ENCODE measurements around the gene RETREG1.

The RETREG1 gene

GRCh38 chr5:16528382-16529110 is 88.3 kb downstream of the RETREG1 start:
- no peaks in the 10 kb centered on the region for H3K9me3 ChIP-seq (ENCODE audit: insufficient read depth, low read length, severe bottlenecking)
- no peak overlapping the region for H3K27ac ChIP-seq (ENCODE audit: low read length)
- H3K4me2 ChIP-seq (ENCODE audit: insufficient read depth, low read length), result no peak overlapping the region
- no peak overlapping the region for H3K4me3 ChIP-seq (ENCODE audit: low read depth in 1 of 2, low read length in 2 of 2)
- no peaks in the 10 kb centered on the region for H3K36me3 ChIP-seq (ENCODE audit: insufficient read depth, low read length)
- H3K79me2 ChIP-seq (ENCODE audit: insufficient read depth, low read length), result no peaks in the 10 kb centered on the region
- no peak overlapping the region for H2AFZ ChIP-seq (ENCODE audit: low read depth, low read length)
- DNase-seq (no peak), ATAC-seq (ENCODE audit: insufficient read depth, low read depth) (no peak)
- no peak overlapping the region for H3K9ac ChIP-seq (ENCODE audit: low read depth, low read length)
- TF ChIP-seq EZH2 (IDR thresholded peaks at IDR 0.05; ENCODE audit: borderline replicate concordance, low read depth, low read length, severe bottlenecking) (no peak), CTCF (IDR thresholded peaks at IDR 0.05; ENCODE audit: borderline replicate concordance, extremely low read depth, low read length, poor library complexity, severe bottlenecking) (no peak)
- no peaks in the 10 kb centered on the region for H3K4me1 ChIP-seq (ENCODE audit: insufficient read depth, low read length)
- H4K20me1 ChIP-seq (ENCODE audit: insufficient read depth, low read length), result no peaks in the 10 kb centered on the region
- H3K27me3 ChIP-seq (ENCODE audit: insufficient read depth, low read length, poor library complexity), result no peaks in the 10 kb centered on the region

GRCh38 chr5:16525651-16526050 is 91.1 kb downstream of the RETREG1 start:
- DNase-seq (no peak), ATAC-seq (ENCODE audit: insufficient read depth, low read depth) (no peak)
- no peaks in the 10 kb centered on the region for H3K9me3 ChIP-seq (ENCODE audit: insufficient read depth, low read length, severe bottlenecking)
- no peaks in the 10 kb centered on the region for H3K27me3 ChIP-seq (ENCODE audit: insufficient read depth, low read length, poor library complexity)
- H3K36me3 ChIP-seq (ENCODE audit: insufficient read depth, low read length), result no peaks in the 10 kb centered on the region
- TF ChIP-seq CTCF (IDR thresholded peaks at IDR 0.05; ENCODE audit: borderline replicate concordance, extremely low read depth, low read length, poor library complexity, severe bottlenecking) (no peak), EZH2 (IDR thresholded peaks at IDR 0.05; ENCODE audit: borderline replicate concordance, low read depth, low read length, severe bottlenecking) (no peak)
- H3K4me1 ChIP-seq (ENCODE audit: insufficient read depth, low read length), result no peaks in the 10 kb centered on the region
- H3K4me2 ChIP-seq (ENCODE audit: insufficient read depth, low read length), result no peak overlapping the region
- no peak overlapping the region for H3K9ac ChIP-seq (ENCODE audit: low read depth, low read length)
- no peak overlapping the region for H3K27ac ChIP-seq (ENCODE audit: low read length)
- H3K4me3 ChIP-seq (ENCODE audit: low read depth in 1 of 2, low read length in 2 of 2), result no peak overlapping the region
- H3K79me2 ChIP-seq (ENCODE audit: insufficient read depth, low read length), result no peaks in the 10 kb centered on the region
- no peak overlapping the region for H2AFZ ChIP-seq (ENCODE audit: low read depth, low read length)
- H4K20me1 ChIP-seq (ENCODE audit: insufficient read depth, low read length), result no peaks in the 10 kb centered on the region

GRCh38 chr5:16524286-16524685 is 92.5 kb downstream of the RETREG1 start:
- Histone ChIP-seq H3K79me2 (ENCODE audit: insufficient read depth, low read length) (no peaks in the 10 kb centered on the region), H3K4me1 (ENCODE audit: insufficient read depth, low read length) (no peaks in the 10 kb centered on the region), H4K20me1 (ENCODE audit: insufficient read depth, low read length) (no peaks in the 10 kb centered on the region), H3K27me3 (ENCODE audit: insufficient read depth, low read length, poor library complexity) (no peaks in the 10 kb centered on the region), H3K9me3 (ENCODE audit: insufficient read depth, low read length, severe bottlenecking) (no peaks in the 10 kb centered on the region), H2AFZ (ENCODE audit: low read depth, low read length) (no peak overlapping the region), H3K36me3 (ENCODE audit: insufficient read depth, low read length) (no peaks in the 10 kb centered on the region), H3K4me3 (ENCODE audit: low read depth in 1 of 2, low read length in 2 of 2) (no peak overlapping the region), H3K4me2 (ENCODE audit: insufficient read depth, low read length) (no peak overlapping the region), H3K9ac (ENCODE audit: low read depth, low read length) (no peak overlapping the region), H3K27ac (ENCODE audit: low read length) (no peak overlapping the region)
- ATAC-seq (ENCODE audit: insufficient read depth, low read depth) (no peak), DNase-seq (no peak)
- TF ChIP-seq EZH2 (IDR thresholded peaks at IDR 0.05; ENCODE audit: borderline replicate concordance, low read depth, low read length, severe bottlenecking), result no peak
- TF ChIP-seq CTCF (IDR thresholded peaks at IDR 0.05; ENCODE audit: borderline replicate concordance, extremely low read depth, low read length, poor library complexity, severe bottlenecking), result no peak
